HEK293 (cell line): ENCODE data around the gene FBXL15.

Source experiments
- KLF1 ChIP-seq: fragments of 450-650 bp; formaldehyde crosslinking; IDR thresholded peaks from 2 replicates; pipeline ENCODE4 v1.5.1; 2016; ENCODE audit warnings: missing biosample characterization, missing genetic modification characterization
- MYNN ChIP-seq: fragments of 450-650 bp; formaldehyde crosslinking; IDR thresholded peaks from 2 replicates; pipeline ENCODE4 v1.5.1; 2016; ENCODE audit warnings: missing biosample characterization, missing genetic modification characterization, borderline replicate concordance
- REPIN1 ChIP-seq: fragments of 450-650 bp; formaldehyde crosslinking; IDR thresholded peaks from 2 replicates; pipeline ENCODE4 v1.5.1; 2017; ENCODE audit warnings: missing biosample characterization, missing genetic modification characterization, low read depth
- SCRT1 ChIP-seq: fragments of 450-650 bp; formaldehyde crosslinking; IDR thresholded peaks from 2 replicates; pipeline ENCODE4 v1.5.1; 2016; ENCODE audit warnings: missing biosample characterization, missing genetic modification characterization, borderline replicate concordance
- ZBTB11 ChIP-seq: fragments of 450-650 bp; formaldehyde crosslinking; conservative IDR thresholded peaks from 2 replicates; pipeline ENCODE4 v1.5.1; 2016; ENCODE audit warnings: low read depth, missing biosample characterization, missing genetic modification characterization
- ZNF155 ChIP-seq: fragments of 450-650 bp; formaldehyde crosslinking; IDR thresholded peaks from 2 replicates; pipeline ENCODE4 v1.5.1; 2016; ENCODE audit warnings: missing biosample characterization, missing genetic modification characterization
- ZNF184 ChIP-seq: fragments of 450-650 bp; IDR thresholded peaks from 2 replicates; pipeline ENCODE4 v1.5.1; 2018; ENCODE audit warnings: missing biosample characterization, mild to moderate bottlenecking, missing genetic modification characterization
- ZNF214 ChIP-seq: fragments of 450-650 bp; formaldehyde crosslinking; IDR thresholded peaks from 2 replicates; pipeline ENCODE4 v1.5.1; 2017; ENCODE audit warnings: missing biosample characterization, mild to moderate bottlenecking, missing genetic modification characterization, borderline replicate concordance
- ZNF660 ChIP-seq: fragments of 450-650 bp; IDR thresholded peaks from 2 replicates; pipeline ENCODE4 v1.5.1; 2018; ENCODE audit warnings: missing biosample characterization, mild to moderate bottlenecking, missing genetic modification characterization
- ZSCAN23 ChIP-seq: fragments of 450-650 bp; formaldehyde crosslinking; IDR thresholded peaks from 2 replicates; pipeline ENCODE4 v1.5.1; 2016; ENCODE audit warnings: missing biosample characterization, missing genetic modification characterization
- TF ChIP-seq, protein P1 (sequence below): fragments of 450-650 bp; formaldehyde crosslinking; IDR thresholded peaks from 2 replicates; pipeline ENCODE4 v1.5.1; 2016; ENCODE audit warnings: missing biosample characterization, missing genetic modification characterization
- TF ChIP-seq, protein P2 (sequence below): fragments of 450-650 bp; formaldehyde crosslinking; IDR thresholded peaks from 2 replicates; pipeline ENCODE4 v1.5.1; 2016; ENCODE audit warnings: missing biosample characterization, missing genetic modification characterization
- TF ChIP-seq, protein P3 (sequence below): sonication (generic); formaldehyde crosslinking; IDR thresholded peaks from 2 replicates; pipeline ENCODE4 v1.8.1; 2022; ENCODE audit warnings: mild to moderate bottlenecking, moderate library complexity, missing genetic modification reagents
- TF ChIP-seq, protein P4 (sequence below): fragments of 450-650 bp; formaldehyde crosslinking; IDR thresholded peaks from 2 replicates; pipeline ENCODE4 v1.5.1; 2016; ENCODE audit warnings: missing biosample characterization, missing genetic modification characterization
- TF ChIP-seq, protein P5 (sequence below): fragments of 450-650 bp; formaldehyde crosslinking; IDR thresholded peaks from 2 replicates; pipeline ENCODE4 v1.5.1; 2016; ENCODE audit warnings: missing biosample characterization, missing genetic modification characterization

FBXL15 gene

GRCh38 chr10:102452672-102453340 is 32.2 kb downstream of the FBXL15 start (continued):
- no peak for TF ChIP-seq ZNF214 (tag by site-specific recombination)
- TF ChIP-seq SCRT1 (tag by site-specific recombination): peak; percentile 16; the same call in 1 of the 2 replicates
- TF ChIP-seq, protein P1, sequence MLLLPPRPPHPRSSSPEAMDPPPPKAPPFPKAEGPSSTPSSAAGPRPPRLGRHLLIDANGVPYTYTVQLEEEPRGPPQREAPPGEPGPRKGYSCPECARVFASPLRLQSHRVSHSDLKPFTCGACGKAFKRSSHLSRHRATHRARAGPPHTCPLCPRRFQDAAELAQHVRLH (tag by site-specific recombination): peak; percentile 35
- peak; percentile 87 for TF ChIP-seq ZNF660 (tag by site-specific recombination)
- TF ChIP-seq, protein P2, sequence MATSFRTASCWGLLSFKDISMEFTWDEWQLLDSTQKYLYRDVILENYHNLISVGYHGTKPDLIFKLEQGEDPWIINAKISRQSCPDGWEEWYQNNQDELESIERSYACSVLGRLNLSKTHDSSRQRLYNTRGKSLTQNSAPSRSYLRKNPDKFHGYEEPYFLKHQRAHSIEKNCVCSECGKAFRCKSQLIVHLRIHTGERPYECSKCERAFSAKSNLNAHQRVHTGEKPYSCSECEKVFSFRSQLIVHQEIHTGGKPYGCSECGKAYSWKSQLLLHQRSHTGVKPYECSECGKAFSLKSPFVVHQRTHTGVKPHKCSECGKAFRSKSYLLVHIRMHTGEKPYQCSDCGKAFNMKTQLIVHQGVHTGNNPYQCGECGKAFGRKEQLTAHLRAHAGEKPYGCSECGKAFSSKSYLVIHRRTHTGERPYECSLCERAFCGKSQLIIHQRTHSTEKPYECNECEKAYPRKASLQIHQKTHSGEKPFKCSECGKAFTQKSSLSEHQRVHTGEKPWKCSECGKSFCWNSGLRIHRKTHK: no peak
- TF ChIP-seq, protein P3, sequence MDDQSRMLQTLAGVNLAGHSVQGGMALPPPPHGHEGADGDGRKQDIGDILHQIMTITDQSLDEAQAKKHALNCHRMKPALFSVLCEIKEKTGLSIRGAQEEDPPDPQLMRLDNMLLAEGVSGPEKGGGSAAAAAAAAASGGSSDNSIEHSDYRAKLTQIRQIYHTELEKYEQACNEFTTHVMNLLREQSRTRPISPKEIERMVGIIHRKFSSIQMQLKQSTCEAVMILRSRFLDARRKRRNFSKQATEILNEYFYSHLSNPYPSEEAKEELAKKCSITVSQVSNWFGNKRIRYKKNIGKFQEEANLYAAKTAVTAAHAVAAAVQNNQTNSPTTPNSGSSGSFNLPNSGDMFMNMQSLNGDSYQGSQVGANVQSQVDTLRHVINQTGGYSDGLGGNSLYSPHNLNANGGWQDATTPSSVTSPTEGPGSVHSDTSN (CRISPR knock-in tag): no peak
- peak; percentile 71; the same call in 1 of the 2 replicates for TF ChIP-seq ZNF184
- TF ChIP-seq REPIN1 (tag by site-specific recombination): no peak
- TF ChIP-seq, protein P4, sequence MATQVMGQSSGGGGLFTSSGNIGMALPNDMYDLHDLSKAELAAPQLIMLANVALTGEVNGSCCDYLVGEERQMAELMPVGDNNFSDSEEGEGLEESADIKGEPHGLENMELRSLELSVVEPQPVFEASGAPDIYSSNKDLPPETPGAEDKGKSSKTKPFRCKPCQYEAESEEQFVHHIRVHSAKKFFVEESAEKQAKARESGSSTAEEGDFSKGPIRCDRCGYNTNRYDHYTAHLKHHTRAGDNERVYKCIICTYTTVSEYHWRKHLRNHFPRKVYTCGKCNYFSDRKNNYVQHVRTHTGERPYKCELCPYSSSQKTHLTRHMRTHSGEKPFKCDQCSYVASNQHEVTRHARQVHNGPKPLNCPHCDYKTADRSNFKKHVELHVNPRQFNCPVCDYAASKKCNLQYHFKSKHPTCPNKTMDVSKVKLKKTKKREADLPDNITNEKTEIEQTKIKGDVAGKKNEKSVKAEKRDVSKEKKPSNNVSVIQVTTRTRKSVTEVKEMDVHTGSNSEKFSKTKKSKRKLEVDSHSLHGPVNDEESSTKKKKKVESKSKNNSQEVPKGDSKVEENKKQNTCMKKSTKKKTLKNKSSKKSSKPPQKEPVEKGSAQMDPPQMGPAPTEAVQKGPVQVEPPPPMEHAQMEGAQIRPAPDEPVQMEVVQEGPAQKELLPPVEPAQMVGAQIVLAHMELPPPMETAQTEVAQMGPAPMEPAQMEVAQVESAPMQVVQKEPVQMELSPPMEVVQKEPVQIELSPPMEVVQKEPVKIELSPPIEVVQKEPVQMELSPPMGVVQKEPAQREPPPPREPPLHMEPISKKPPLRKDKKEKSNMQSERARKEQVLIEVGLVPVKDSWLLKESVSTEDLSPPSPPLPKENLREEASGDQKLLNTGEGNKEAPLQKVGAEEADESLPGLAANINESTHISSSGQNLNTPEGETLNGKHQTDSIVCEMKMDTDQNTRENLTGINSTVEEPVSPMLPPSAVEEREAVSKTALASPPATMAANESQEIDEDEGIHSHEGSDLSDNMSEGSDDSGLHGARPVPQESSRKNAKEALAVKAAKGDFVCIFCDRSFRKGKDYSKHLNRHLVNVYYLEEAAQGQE: no peak
- TF ChIP-seq, protein P5, sequence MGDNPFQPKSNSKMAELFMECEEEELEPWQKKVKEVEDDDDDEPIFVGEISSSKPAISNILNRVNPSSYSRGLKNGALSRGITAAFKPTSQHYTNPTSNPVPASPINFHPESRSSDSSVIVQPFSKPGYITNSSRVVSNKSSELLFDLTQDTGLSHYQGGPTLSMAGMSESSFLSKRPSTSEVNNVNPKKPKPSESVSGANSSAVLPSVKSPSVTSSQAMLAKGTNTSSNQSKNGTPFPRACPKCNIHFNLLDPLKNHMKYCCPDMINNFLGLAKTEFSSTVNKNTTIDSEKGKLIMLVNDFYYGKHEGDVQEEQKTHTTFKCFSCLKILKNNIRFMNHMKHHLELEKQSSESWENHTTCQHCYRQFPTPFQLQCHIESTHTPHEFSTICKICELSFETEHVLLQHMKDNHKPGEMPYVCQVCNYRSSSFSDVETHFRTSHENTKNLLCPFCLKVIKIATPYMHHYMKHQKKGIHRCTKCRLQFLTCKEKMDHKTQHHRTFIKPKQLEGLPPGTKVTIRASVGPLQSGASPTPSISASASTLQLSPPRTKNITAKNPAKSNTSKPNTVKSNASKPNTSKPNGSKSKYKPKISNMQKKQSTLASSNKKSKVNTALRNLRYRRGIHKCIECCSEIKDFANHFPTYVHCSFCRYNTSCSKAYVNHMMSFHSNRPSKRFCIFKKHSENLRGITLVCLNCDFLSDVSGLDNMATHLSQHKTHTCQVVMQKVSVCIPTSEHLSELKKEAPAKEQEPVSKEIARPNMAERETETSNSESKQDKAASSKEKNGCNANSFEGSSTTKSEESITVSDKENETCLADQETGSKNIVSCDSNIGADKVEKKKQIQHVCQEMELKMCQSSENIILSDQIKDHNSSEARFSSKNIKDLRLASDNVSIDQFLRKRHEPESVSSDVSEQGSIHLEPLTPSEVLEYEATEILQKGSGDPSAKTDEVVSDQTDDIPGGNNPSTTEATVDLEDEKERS (tag by site-specific recombination): no peak
- no peak for TF ChIP-seq MYNN (tag by site-specific recombination)
- no peak for TF ChIP-seq ZNF155 (tag by site-specific recombination)
- 0 out of 2 replicates have a peak, but pooled peaks have one; percentile 4 for TF ChIP-seq KLF1 (tag by site-specific recombination)
- no peak; the same call in 1 of the 2 replicates for TF ChIP-seq ZSCAN23 (tag by site-specific recombination)
- no peak for TF ChIP-seq ZBTB11
